SK-N-MC (cell line): ENCODE data around the gene ZNF791.

Experiments
- EZH2 ChIP-seq: fragments of 200-600 bp; sonication (generic); IDR thresholded peaks from one replicate; pipeline ENCODE4 v1.6.1; 2017; ENCODE audit warnings: antibody characterized with exemption
- POLR2AphosphoS5 ChIP-seq: IDR thresholded peaks from 2 replicates; pipeline ENCODE4 v1.6.1; 2012; ENCODE audit warnings: mild to moderate bottlenecking, low read depth, low read length, borderline replicate concordance

- TF ChIP-seq EZH2 (no peak), POLR2AphosphoS5 (no peak)
These were observed 30.5 kb upstream of the ZNF791 start for GRCh38 chr19:12580180-12580694.
